Upper lobe of right lung (tissue), 1 donor: Measurements from ENCODE around the gene PNLDC1. TPM values are rescaled to one million over a fixed set of nuclear protein-coding genes. Genes with fewer than 3 reads are reported as not detected.

Experiments
- ATAC-seq: fragments of 200-7000 bp; cut with Tn5 transposase; one replicate; pipeline ENCODE4 v1.9.1; 2020; ENCODE audit warnings: mild to moderate bottlenecking, moderate library complexity
- DNase-seq: peaks from one replicate; pipeline ENCODE4 v3.0.0-alpha.2; 2020
- H3K27ac ChIP-seq: fragments of 200-600 bp; one replicate; pipeline ENCODE4 v1.8.0; 2022
- H3K27me3 ChIP-seq: fragments of 200-600 bp; one replicate; pipeline ENCODE4 v1.8.0; 2022; ENCODE audit warnings: mild to moderate bottlenecking
- H3K36me3 ChIP-seq: fragments of 200-600 bp; one replicate; pipeline ENCODE4 v1.8.0; 2022
- H3K4me1 ChIP-seq: fragments of 200-600 bp; one replicate; pipeline ENCODE4 v1.8.0; 2022
- H3K4me3 ChIP-seq: fragments of 200-600 bp; one replicate; pipeline ENCODE4 v1.8.0; 2022; ENCODE audit warnings: mild to moderate bottlenecking
- H3K9me3 ChIP-seq: fragments of 200-600 bp; one replicate; pipeline ENCODE4 v1.8.0; 2022
- intact Hi-C: fragments of 100-400 bp; cut with DNase I; formaldehyde crosslinking; loops from one replicate; pipeline ENCODE4 v1.11.0; 2022
- total RNA-seq: library from RNA; stranded (reverse); fragmentation: NEBNext Ultra II Directional; extraction: Animal tissue kit (Norgen Biotek cat#: 25700); gene quantifications from one replicate; pipeline ENCODE4 v1.2.1, GENCODE V29; 2021
- TF ChIP-seq, protein P1 (sequence below): fragments of 200-600 bp; IDR thresholded peaks from one replicate; pipeline ENCODE4 v1.8.0; 2022; ENCODE audit warnings: antibody characterized with exemption
- donor health status: DM: no; HTN: yes; CAD: no; lungs with severe emphysema.

The PNLDC1 gene
- total RNA-seq, 1 donor from 2014 or later = 0.49 TPM

DNA sequence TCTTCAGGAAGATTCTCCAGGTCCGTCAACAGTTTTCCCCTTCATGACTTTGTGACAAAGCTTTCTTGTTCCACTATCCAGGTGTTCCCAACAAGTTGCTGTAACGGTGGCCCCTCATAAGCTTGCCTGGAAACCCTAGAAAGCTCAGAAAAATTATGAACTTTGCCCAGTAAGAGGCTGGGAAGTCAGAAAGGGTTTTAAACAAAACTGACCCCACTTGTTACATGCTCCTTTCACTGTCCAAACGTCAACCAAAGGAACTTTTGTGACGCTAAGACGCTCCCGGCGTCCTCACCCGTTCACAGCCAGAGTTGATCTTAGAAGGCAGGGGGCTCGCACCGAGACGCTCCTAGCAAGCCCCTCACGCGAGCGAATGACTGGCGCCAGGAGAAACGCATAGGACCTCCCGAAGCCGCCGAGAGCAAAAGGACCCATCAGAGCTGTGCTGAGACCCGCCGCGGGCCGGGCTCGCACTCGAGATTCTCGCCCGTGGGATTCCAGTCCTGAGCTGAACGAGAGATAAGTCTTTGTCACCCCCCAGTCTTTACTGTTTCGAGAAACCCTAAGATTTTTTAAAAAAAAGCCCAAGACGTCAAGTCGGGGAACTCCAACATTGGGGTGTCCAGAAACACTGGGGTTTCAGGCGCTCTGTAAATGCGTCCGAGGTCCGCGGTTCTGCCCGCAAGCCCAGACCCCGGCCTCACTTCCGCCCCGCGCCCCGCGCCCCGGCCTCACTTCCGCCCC, 38.8 kb upstream of the PNLDC1 start:
- intact Hi-C loops = no loop called here
- no peaks in the 10 kb centered on the region for H3K9me3 ChIP-seq
- DNase-seq = peak; percentile 68

DNA sequence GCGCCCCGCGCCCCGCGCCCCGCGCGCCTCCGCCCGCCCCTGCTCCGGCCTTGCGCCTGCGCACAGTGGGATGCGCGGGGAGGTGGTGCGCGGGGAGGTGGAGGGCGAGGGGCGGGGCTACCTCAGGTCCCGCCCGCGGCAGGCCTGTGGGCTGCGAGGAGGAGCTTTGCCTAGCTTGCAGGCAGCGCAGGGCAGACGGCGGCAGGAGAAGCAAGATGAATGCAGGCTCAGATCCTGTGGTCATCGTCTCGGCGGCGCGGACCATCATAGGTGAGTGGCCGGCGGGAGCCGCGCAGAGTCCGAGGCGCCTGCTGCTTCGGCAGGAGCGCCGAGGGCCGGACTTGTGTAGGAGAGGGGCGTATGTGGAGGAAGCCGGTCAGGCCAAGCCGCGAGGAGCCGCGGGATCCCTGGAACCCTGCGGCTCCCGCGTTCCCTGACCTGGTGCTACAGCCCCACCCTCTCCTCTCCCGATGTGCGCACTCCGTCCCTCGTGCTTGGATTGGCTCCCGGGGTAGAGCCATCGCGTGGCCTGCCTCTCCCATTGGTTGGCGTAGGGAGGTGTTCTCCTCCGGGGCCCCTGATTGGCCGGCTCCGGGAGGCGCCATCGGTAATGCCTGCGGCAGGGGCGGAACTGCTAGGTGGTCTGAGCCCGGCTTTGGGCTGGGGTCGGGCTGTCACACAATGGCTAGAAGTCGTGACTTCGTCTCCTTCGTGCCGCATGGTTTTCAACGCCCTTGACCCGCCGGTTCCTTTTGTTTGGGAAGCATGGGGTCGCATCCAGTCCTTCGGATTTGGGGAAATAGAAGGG, 38.0 kb upstream of the PNLDC1 start, which contains the start of gene ACAT2:
TSS of gene ACAT2 (plus strand) at position 173 of the 808 bp plus-strand sequence. CDS start at position 216, 43 bp downstream.
- Histone ChIP-seq H3K27ac (peak within 1 kb of the TSS; percentile 98), H3K4me1 (peaks cover 18% of the 10 kb centered on the region), H3K36me3 (peaks cover 35% of the 10 kb centered on the region), H3K27me3 (no peaks in the 10 kb centered on the region), H3K4me3 (peak within 1 kb of the TSS; percentile 95), H3K9me3 (no peaks in the 10 kb centered on the region)
- TF ChIP-seq, protein P1, sequence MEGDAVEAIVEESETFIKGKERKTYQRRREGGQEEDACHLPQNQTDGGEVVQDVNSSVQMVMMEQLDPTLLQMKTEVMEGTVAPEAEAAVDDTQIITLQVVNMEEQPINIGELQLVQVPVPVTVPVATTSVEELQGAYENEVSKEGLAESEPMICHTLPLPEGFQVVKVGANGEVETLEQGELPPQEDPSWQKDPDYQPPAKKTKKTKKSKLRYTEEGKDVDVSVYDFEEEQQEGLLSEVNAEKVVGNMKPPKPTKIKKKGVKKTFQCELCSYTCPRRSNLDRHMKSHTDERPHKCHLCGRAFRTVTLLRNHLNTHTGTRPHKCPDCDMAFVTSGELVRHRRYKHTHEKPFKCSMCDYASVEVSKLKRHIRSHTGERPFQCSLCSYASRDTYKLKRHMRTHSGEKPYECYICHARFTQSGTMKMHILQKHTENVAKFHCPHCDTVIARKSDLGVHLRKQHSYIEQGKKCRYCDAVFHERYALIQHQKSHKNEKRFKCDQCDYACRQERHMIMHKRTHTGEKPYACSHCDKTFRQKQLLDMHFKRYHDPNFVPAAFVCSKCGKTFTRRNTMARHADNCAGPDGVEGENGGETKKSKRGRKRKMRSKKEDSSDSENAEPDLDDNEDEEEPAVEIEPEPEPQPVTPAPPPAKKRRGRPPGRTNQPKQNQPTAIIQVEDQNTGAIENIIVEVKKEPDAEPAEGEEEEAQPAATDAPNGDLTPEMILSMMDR = no peak
- DNase-seq (peak; percentile 97), ATAC-seq (peak; percentile 98)
- intact Hi-C loops = no loop called here

More for the DNA sequence above, 38.8 kb upstream of the PNLDC1 start:
- Histone ChIP-seq H3K4me1 (peaks cover 18% of the 10 kb centered on the region), H3K27me3 (no peaks in the 10 kb centered on the region), H3K4me3 (peak overlapping the region; percentile 95), H3K27ac (peak overlapping the region; percentile 98), H3K36me3 (peaks cover 43% of the 10 kb centered on the region)
- ATAC-seq = no peak
- TF ChIP-seq, protein P1 = no peak

GRCh38 chr6:159762681-159763293, 37.3 kb upstream of the PNLDC1 start:
- Histone ChIP-seq H3K27me3 (no peaks in the 10 kb centered on the region), H3K9me3 (no peaks in the 10 kb centered on the region), H3K36me3 (peaks cover 35% of the 10 kb centered on the region), H3K4me3 (peak overlapping the region; percentile 95), H3K4me1 (peaks cover 18% of the 10 kb centered on the region), H3K27ac (peak overlapping the region; percentile 98)
- TF ChIP-seq, protein P1 = no peak
- intact Hi-C loops = no loop called here
- DNase-seq = no peak
- peak; percentile 4 for ATAC-seq

DNA sequence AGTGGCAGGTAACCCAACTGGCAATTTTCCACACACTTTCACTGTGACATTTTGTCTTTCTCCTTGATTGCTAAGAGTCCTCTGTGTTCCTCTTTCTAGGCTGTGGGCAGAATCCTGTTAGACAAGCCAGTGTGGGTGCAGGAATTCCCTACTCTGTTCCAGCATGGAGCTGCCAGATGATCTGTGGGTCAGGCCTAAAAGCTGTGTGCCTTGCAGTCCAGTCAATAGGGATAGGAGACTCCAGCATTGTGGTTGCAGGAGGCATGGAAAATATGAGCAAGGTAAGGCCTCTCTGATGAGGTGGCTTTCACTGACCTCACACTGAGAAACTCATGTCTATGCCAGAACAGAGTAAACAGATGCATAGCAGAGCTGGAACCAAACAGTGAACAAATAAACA, 33.2 kb upstream of the PNLDC1 start:
- Histone ChIP-seq H3K27me3 (no peaks in the 10 kb centered on the region), H3K27ac (no peak overlapping the region), H3K36me3 (peaks cover 54% of the 10 kb centered on the region), H3K4me1 (peaks cover 7% of the 10 kb centered on the region), H3K9me3 (no peaks in the 10 kb centered on the region), H3K4me3 (no peak overlapping the region)
- TF ChIP-seq, protein P1 = no peak
- no peak for ATAC-seq
- DNase-seq = no peak
- intact Hi-C loops = no loop called here

DNA sequence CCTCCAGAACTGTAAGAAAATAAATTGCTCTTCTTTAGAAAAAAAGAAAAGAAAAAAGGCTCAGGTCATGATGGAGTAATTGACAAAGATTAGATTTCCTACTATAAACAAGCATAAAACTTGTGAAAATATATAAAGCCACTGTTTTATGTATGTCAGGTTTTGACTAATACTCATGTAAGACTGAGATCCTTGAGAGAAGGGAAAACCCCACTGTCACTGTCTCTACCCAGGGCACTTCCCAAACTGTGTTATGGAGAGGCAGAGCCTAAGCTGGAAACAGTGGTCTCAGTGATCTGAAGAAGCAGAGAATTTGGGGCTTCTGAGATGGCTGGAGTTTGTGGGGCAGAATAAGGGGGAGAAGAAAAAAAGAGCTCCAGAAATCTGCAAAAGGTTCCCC, 30.6 kb upstream of the PNLDC1 start:
- no peaks in the 10 kb centered on the region for H3K27me3 ChIP-seq
- no peak for DNase-seq
- intact Hi-C loops = no loop called here
- TF ChIP-seq, protein P1 = no peak
- peaks cover 69% of the 10 kb centered on the region for H3K36me3 ChIP-seq
- no peak overlapping the region for H3K4me3 ChIP-seq
- no peaks in the 10 kb centered on the region for H3K9me3 ChIP-seq
- no peak overlapping the region for H3K27ac ChIP-seq
- H3K4me1 ChIP-seq = no peaks in the 10 kb centered on the region
- ATAC-seq = no peak
